Stimulated activated CD8-positive, alpha-beta memory T cell treated with anti-CD3 and anti-CD28 coated beads, Interleukin-12 subunit alpha, Interleukin-12 subunit beta, amount 100 ng/mL, for 1 hour (primary cell): ENCODE results near the gene TMEM88.
A peak's percentile ranks its signal among the peaks of the same experiment; 100 is the strongest.
"Not testable (repeated sequence)": the region's sequence is repeated elsewhere in the genome, so short reads cannot be mapped to it uniquely, and the experiment has no call there.

Experiments used
- DNase-seq: peaks from one replicate; pipeline ENCODE4 v3.0.0-alpha.2; 2020; ENCODE audit warnings: low read depth

Gene TMEM88

GRCh38 chr17:7856011-7856810, 1.3 kb downstream of the TMEM88 start:
- DNase-seq = no peak

GRCh38 chr17:7856811-7857712, 2.2 kb downstream of the TMEM88 start, which contains the start of gene NAA38:
Gene NAA38 (minus strand): TSS chr17:7857559. CDS start chr17:7857463, 96 bp downstream.
- peak; percentile 91 for DNase-seq

DNA sequence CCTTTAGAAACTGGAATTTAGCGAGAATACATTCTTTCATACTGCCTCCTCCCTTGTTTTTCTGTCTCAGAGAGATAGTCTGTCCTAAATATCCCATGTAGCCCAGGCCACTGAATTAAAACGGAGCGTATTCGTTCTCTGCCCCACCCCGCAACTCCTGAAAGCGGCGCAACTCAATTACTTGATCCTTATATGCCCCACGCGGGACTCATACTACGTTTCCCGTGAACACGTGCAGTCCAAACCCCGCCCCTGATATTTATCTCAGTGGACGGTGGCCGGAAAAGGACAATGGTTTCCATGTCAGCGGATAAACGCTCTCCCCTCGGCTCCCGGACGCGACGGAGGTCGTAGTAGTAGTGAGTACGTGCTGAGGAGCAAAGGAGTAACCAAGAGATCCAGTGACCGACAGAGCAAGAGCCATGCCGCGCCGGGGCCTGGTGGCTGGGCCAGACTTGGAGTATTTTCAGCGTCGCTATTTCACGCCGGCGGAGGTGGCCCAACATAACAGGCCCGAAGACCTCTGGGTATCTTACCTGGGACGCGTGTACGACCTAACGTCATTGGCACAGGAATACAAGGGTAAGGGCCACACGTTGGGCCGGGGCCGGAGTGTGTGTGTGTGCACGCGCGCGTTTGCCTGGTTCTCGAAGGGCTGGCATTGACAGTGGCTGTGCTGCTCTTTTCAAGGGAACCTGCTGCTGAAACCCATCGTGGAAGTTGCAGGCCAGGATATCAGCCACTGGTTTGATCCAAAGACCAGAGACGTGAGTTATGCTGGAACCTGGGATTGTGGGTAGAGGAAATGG, 3.1 kb downstream of the TMEM88 start, which contains the start of gene CYB5D1:
Gene CYB5D1 (plus strand): TSS at position 291 of the 809 bp plus-strand sequence. CDS start 132 bp downstream, at position 423.
- peak; percentile 87 for DNase-seq

GRCh38 chr17:7858522-7858810, 3.6 kb downstream of the TMEM88 start:
- no peak for DNase-seq

DNA sequence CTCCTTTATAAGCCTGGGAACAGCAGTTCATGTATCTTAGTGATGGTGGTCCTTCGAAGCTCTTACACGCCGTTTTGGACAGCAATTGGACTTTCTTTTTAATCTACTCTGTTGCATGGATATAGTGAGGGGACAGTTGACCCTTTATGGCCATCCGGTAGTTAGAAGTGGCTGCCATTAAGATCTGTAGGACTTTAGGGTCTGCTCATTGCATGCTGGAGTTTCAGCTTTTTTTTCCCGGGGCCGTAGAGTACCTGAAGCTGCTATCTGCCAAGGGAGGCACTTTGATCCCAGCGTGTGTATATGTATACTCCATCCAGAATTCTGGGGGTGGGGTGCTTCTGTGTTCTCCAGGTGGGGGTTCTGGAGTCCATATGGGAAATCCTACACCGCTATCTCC, 4.2 kb downstream of the TMEM88 start:
- DNase-seq = no peak

GRCh38 chr17:7862692-7863437, 8.0 kb downstream of the TMEM88 start:
- no peak for DNase-seq

DNA sequence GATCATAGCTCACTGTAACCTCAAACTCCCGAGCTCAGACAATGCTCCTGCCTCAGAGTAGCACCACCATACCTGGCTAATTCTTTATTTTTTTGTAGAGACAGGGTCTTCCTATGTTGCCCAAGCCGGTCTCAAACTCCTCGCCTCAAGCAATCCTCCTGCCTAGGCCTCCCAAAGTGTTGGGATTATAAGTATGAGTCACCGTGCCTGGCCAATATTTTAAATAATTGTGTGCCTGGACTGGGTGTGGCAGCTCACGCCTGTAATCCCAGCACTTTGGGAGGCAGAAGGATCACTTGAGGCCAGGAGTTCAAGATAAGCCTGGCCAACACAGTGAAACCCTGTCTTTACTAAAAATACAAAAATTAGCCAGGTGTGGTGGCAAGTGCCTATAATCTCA, 9.5 kb downstream of the TMEM88 start:
- DNase-seq = not testable (repeated sequence)

DNA sequence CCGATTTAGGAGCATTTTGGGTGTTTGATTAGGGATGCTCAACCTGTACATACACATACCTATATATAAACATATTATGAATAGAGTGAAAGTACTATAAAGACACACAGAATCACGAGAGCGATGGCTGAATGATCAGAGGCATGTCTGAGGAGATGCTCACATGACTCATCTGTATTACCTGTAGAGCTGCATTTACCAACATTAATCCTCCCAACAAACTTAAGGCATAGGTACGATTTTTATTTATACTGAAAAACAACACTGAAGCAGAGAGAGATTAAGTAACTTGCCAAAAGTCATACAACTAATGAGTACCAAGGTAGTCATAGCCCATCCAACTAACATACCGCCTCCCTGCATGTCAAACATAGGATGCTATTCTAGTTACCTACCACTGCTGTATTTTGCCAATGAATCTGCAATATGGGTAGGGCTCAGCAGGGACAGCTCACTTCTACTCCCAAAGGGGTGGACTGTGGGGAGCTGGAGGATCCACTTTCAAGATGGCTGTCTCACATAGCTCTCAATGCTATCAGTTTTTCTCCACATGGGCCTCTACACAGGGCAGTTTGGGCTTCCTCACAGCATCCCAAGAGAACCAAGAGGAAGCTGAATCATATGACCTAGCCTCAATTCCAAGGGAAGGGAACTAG, 10.3 kb downstream of the TMEM88 start:
- no peak for DNase-seq

- no peak for DNase-seq
Measured at GRCh38 chr17:7867881-7868329, 13.0 kb downstream of the TMEM88 start.

DNA sequence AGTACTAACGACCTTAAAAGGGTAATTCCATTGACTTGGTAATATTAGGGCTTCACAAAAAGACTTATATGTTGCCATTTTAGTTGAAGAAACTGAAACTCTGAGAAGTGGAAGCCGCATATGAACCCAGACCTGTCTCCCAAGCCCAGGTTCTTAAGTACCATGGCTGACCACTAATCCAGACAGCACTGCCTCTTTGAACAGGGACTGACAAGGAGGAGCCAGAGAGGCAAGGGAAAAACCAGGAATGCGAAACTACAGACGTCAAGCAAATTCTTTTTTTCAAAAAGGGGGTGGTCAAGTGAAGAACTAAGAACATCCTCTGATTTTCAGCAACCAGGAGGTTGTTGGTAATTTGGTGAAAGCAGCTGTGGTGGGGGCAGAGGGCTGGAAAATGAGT, 18.2 kb downstream of the TMEM88 start:
- DNase-seq = no peak

GRCh38 chr17:7875804-7876370, 21.0 kb downstream of the TMEM88 start:
- no peak for DNase-seq

DNA sequence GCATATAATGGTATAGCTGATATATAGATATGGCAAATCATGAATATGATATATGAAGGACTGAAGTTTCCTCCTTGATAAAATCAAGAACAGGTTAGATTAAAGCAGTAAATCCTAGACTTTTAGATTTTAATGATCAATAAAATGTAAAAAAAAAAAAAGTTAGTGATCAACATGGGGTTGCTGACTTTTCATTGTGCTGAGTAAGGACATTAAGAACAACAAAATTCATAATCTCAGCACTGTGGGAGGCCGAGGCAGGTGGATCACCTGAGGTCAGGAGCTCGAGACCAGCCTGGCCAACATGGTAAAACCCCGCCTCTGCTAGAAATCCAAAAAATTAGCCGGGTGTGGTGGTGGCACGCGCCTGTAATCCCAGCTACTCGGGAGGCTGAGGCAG, 23.4 kb downstream of the TMEM88 start:
- no peak for DNase-seq

DNA sequence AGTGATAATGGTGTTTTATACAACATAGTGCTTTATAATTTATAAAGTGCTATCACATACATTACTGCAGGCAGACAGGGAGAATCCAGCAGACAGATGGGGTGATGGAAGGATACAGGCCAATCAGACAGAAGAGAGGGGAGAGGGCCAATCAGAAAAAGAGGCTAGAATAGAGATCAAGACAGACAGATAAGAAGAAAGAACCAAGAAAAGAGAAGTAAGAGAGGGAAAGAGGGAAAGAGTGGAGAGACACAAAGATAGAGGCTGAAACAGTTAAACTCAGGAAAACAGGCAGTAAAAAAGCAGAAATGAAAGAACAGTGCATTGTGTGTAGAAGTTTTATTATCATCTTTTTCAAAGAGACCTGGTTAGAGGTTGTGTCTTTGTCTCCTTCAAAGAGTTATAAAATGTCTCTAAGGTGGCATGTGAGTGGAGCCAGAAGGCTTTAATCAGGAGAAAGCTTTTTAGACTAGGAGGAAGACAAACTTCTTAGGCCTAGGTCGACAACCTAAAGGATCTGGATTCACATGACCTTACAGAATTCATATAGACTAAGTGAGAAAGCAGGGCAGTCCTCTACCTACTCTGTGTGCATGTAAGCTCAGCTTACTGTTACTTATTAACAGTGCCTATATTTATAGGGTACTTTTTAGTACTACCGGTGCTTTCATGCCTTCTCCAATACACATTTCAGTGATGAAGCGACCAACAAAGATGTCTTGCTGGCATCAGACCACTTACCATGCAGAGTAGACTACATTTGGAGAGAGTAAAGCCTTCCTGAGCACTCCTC, 25.4 kb downstream of the TMEM88 start:
- no peak for DNase-seq

DNA sequence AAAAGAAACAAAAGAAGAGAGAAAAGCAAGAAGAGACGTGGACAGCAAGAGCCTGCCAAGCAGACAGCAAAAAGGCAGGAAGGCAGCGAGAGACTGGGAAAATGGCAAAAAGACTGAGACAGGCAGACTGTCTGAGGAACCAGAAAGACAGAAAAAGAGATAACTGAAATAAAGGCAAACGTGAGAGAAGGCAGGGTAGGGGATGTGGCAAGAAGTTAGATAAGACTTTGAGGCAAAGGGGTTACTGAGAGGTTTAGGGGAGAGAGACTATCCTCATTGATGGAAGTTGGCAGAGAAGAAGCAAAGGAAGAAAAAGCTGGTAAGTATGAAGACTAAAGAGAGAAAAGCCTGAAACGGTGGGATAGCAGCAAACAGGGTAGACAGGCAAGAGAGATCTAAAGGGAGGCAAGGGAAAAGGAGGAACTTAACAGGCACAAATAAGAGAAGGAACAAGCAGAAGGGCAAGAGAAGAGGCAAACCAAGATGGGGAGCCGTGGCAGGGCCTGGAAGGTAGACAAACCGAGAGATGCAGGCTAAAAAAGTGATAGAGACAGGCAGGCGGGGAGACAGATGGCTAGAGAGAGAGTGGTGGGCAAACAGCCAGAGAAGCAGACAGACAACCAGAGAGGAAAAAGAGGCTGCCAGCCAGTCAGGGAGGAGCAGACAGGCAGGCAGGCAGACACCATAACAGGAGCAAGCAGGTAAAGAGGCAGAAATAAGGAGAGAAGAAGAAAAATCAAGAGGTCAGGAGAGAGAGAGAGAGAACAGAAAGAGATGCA, 26.6 kb downstream of the TMEM88 start:
- no peak for DNase-seq

- no peak for DNase-seq
Measured at GRCh38 chr17:7882068-7882467, 27.2 kb downstream of the TMEM88 start.

DNA sequence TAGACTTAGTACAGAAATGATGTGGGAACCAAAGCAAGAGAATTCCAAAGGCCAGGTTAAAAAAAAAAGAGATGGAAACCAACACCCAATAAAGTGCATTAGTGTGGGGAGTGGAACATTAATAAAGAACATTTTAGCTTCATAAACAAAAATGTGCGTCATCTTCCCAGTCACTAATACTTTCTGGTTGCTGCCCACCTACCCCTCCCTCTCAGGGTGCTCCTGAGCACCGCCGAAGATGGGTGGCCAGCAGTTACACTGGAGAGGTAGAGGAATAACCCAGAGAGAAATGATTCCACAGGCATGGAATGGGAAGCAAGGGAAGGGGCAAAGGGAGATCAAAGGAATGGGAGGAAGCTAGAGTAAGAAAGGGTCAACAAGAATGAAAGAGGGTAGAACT, 27.8 kb downstream of the TMEM88 start:
- DNase-seq = no peak

GRCh38 chr17:7883781-7884386, 29.0 kb downstream of the TMEM88 start:
- DNase-seq = no peak

DNA sequence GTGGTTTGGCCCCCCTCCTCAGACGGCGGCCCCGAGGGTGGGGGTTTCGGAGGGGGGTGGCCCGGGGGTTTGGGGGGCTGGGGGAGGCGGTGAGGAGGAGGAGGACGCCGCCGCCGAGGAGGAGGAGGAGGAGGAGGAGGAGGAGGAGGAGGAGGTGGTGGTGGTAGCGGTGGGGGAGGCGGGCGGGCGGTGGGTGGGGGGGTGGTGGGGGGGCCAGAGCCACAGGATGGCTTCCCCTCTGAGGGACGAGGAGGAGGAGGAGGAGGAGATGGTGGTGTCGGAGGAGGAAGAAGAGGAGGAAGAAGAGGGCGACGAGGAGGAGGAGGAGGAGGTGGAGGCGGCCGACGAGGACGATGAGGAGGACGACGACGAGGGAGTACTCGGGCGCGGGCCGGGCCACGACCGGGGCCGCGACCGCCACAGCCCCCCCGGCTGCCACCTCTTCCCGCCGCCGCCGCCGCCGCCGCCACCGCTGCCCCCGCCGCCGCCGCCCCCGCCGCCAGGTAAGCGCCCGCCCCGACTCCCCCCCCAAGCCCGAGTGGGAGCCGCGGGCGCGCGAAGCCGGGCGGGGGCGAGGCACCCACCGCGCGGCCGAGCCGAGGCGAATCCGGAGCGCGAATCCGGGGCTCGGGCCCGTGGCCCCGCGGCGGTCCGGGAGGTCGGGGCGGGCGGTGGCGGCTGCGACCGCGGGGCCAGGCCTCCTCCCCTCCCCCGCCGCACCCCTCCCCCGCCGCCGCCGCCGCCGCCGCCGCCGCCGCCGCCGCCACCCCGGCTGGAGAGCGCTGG, 29.9 kb downstream of the TMEM88 start:
- peak; percentile 29 for DNase-seq
